HS-5 (cell line): Measurements from ENCODE around the gene L3MBTL1.

Source experiments
- DNase-seq: peaks from one replicate; pipeline ENCODE4 v3.0.0-alpha.2; 2012; ENCODE audit warnings: low read depth

The L3MBTL1 gene

GRCh38 chr20:43506238-43506637 lies 1.3 kb upstream of the L3MBTL1 start:
- DNase-seq, result no peak

- DNase-seq, result no peak
Measured at GRCh38 chr20:43508106-43508505, 609 bp downstream of the L3MBTL1 start.

- no peak for DNase-seq
Measured at GRCh38 chr20:43508604-43509040, 1.1 kb downstream of the L3MBTL1 start.

GRCh38 chr20:43511879-43512278 lies 4.4 kb downstream of the L3MBTL1 start:
- DNase-seq, result no peak

GRCh38 chr20:43513372-43513930 lies 6.0 kb downstream of the L3MBTL1 start:
- DNase-seq, result no peak

- DNase-seq, result peak; percentile 76
Measured at GRCh38 chr20:43513931-43514647, 6.6 kb downstream of the L3MBTL1 start.

GRCh38 chr20:43514648-43514999 lies 7.1 kb downstream of the L3MBTL1 start:
- no peak for DNase-seq

- DNase-seq, result no peak
Measured at GRCh38 chr20:43515628-43516027, 8.1 kb downstream of the L3MBTL1 start.

GRCh38 chr20:43516251-43516824 lies 8.8 kb downstream of the L3MBTL1 start:
- DNase-seq, result no peak

- no peak for DNase-seq
Measured at GRCh38 chr20:43520074-43520630, 12.7 kb downstream of the L3MBTL1 start.

GRCh38 chr20:43525021-43525420 lies 17.5 kb downstream of the L3MBTL1 start:
- DNase-seq, result no peak

- no peak for DNase-seq
Measured at GRCh38 chr20:43528258-43528875, 20.9 kb downstream of the L3MBTL1 start.

GRCh38 chr20:43529051-43529450 lies 21.6 kb downstream of the L3MBTL1 start:
- no peak for DNase-seq

- no peak for DNase-seq
Measured at GRCh38 chr20:43529457-43530153, 22.1 kb downstream of the L3MBTL1 start.

GRCh38 chr20:43530321-43531090 lies 23.0 kb downstream of the L3MBTL1 start:
- no peak for DNase-seq

- no peak for DNase-seq
Measured at GRCh38 chr20:43531091-43531443, 23.6 kb downstream of the L3MBTL1 start.

- no peak for DNase-seq
Measured at GRCh38 chr20:43532416-43533055, 25.0 kb downstream of the L3MBTL1 start.

GRCh38 chr20:43533060-43533459 lies 25.6 kb downstream of the L3MBTL1 start:
- DNase-seq, result peak; percentile 49

- no peak for DNase-seq
Measured at GRCh38 chr20:43534016-43534415, 26.5 kb downstream of the L3MBTL1 start.

- no peak for DNase-seq
Measured at GRCh38 chr20:43534791-43535350, 27.4 kb downstream of the L3MBTL1 start.
